ENCODE results near the gene MRPL24. TPM values are rescaled to one million over a fixed set of nuclear protein-coding genes. Genes with fewer than 3 reads are reported as not detected.

The MRPL24 gene
- total and polyA plus RNA-seq, 9 of the 15 experiments (the other 6 are each of a cell fraction or from before 2014, with no cell fraction given): 74.3 to 267 (median 113) TPM

GRCh38 chr1:156725683-156726280 is 15.1 kb downstream of the MRPL24 start (continued):
- no peak for TF ChIP-seq CHD7 (IDR thresholded peaks at IDR 0.05; ENCODE audit: low read depth, low read length)
- TF ChIP-seq HNRNPH1 (optimal IDR thresholded peaks at IDR 0.05; ENCODE audit: low read depth, low read length): no peak
- TF ChIP-seq TSC22D4 (tag; IDR thresholded peaks at IDR 0.05): no peak
- TF ChIP-seq RAD21 (CRISPR knock-in tag; conservative IDR thresholded peaks at IDR 0.05 in 1 of 2, IDR thresholded peaks at IDR 0.05 in 1 of 2): peak; percentile 90 to 94
- TF ChIP-seq, protein P1, sequence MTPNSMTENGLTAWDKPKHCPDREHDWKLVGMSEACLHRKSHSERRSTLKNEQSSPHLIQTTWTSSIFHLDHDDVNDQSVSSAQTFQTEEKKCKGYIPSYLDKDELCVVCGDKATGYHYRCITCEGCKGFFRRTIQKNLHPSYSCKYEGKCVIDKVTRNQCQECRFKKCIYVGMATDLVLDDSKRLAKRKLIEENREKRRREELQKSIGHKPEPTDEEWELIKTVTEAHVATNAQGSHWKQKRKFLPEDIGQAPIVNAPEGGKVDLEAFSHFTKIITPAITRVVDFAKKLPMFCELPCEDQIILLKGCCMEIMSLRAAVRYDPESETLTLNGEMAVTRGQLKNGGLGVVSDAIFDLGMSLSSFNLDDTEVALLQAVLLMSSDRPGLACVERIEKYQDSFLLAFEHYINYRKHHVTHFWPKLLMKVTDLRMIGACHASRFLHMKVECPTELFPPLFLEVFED (CRISPR knock-in tag; conservative IDR thresholded peaks at IDR 0.05): no peak
- TF ChIP-seq PRMT5 (CRISPR knock-in tag; IDR thresholded peaks at IDR 0.05): no peak
- no peak for TF ChIP-seq SRSF7 (optimal IDR thresholded peaks at IDR 0.05; ENCODE audit: low read depth, low read length)
- TF ChIP-seq, protein P2, sequence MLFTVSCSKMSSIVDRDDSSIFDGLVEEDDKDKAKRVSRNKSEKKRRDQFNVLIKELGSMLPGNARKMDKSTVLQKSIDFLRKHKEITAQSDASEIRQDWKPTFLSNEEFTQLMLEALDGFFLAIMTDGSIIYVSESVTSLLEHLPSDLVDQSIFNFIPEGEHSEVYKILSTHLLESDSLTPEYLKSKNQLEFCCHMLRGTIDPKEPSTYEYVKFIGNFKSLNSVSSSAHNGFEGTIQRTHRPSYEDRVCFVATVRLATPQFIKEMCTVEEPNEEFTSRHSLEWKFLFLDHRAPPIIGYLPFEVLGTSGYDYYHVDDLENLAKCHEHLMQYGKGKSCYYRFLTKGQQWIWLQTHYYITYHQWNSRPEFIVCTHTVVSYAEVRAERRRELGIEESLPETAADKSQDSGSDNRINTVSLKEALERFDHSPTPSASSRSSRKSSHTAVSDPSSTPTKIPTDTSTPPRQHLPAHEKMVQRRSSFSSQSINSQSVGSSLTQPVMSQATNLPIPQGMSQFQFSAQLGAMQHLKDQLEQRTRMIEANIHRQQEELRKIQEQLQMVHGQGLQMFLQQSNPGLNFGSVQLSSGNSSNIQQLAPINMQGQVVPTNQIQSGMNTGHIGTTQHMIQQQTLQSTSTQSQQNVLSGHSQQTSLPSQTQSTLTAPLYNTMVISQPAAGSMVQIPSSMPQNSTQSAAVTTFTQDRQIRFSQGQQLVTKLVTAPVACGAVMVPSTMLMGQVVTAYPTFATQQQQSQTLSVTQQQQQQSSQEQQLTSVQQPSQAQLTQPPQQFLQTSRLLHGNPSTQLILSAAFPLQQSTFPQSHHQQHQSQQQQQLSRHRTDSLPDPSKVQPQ (CRISPR knock-in tag; IDR thresholded peaks at IDR 0.05; ENCODE audit: borderline replicate concordance): no peak
- no peak for TF ChIP-seq KDM2B (CRISPR knock-in tag; IDR thresholded peaks at IDR 0.05)
- TF ChIP-seq KAT8 (IDR thresholded peaks at IDR 0.05; ENCODE audit: low read depth): no peak
